ENCODE data around the gene ZNF263. TPM values are rescaled to one million over a fixed set of nuclear protein-coding genes. Genes with fewer than 3 reads are reported as not detected.
A peak's percentile ranks its signal among the peaks of the same experiment; 100 is the strongest.

ZNF263 gene
- total and polyA plus RNA-seq, 9 of the 15 experiments (the other 6 are each of a cell fraction or from before 2014, with no cell fraction given), result 4.6 to 48.3 (median 31.8) TPM

GRCh38 chr16:3283543-3284447, 504 bp downstream of the ZNF263 start (continued):
- TF ChIP-seq ZNF280A (IDR thresholded peaks at IDR 0.05; ENCODE audit: low read depth, partially characterized antibody) (no peak), ZNF436 (CRISPR knock-in tag; IDR thresholded peaks at IDR 0.05) (no peak), CBX5 (IDR thresholded peaks at IDR 0.05; ENCODE audit: borderline replicate concordance, low read depth) (no peak), E4F1 (CRISPR knock-in tag; IDR thresholded peaks at IDR 0.05; ENCODE audit: borderline replicate concordance) (no peak), RBFOX2 (IDR thresholded peaks at IDR 0.05; ENCODE audit: low read depth, low read length) (no peak), TAF7 (tag; IDR thresholded peaks at IDR 0.05) (no peak), DNMT1 (IDR thresholded peaks at IDR 0.05) (no peak), ASH1L (IDR thresholded peaks at IDR 0.05; ENCODE audit: borderline replicate concordance, low read depth, partially characterized antibody) (no peak), ELF4 (CRISPR knock-in tag; IDR thresholded peaks at IDR 0.05) (no peak), NR2C2 (CRISPR knock-in tag; IDR thresholded peaks at IDR 0.05) (no peak), NR2C2 (tag; IDR thresholded peaks at IDR 0.05) (peak; percentile 94), STAG1 (CRISPR knock-in tag; IDR thresholded peaks at IDR 0.05; ENCODE audit: borderline replicate concordance) (no peak), ZNF551 (CRISPR knock-in tag; IDR thresholded peaks at IDR 0.05) (no peak), ETS2 (tag; IDR thresholded peaks at IDR 0.05; ENCODE audit: borderline replicate concordance, poor library complexity, severe bottlenecking) (no peak), SMAD4 (CRISPR knock-in tag; conservative IDR thresholded peaks at IDR 0.05) (0 out of 2 replicates have a peak, but pooled peaks have one; percentile 7), PHF8 (IDR thresholded peaks at IDR 0.05; ENCODE audit: borderline replicate concordance, low read length) (peak; percentile 85; the same call in 1 of the 2 replicates), ZNF146 (CRISPR knock-in tag; IDR thresholded peaks at IDR 0.05; ENCODE audit: unreplicated experiment) (no peak), CTCF (IDR thresholded peaks at IDR 0.05 in 2 of 3, conservative IDR thresholded peaks at IDR 0.05 in 1 of 3; ENCODE audit: insufficient read depth in 2 of 3, low read depth in 1 of 3, low read length in 3 of 3) (0 out of 6 replicates have a peak, but pooled peaks of 1 of the 3 experiments have one; percentile 12), PURB (CRISPR knock-in tag; IDR thresholded peaks at IDR 0.05; ENCODE audit: low read depth) (no peak), ZNF253 (CRISPR knock-in tag; conservative IDR thresholded peaks at IDR 0.05) (no peak)
